ENCODE results near the gene PDE1C.

The PDE1C gene

DNA sequence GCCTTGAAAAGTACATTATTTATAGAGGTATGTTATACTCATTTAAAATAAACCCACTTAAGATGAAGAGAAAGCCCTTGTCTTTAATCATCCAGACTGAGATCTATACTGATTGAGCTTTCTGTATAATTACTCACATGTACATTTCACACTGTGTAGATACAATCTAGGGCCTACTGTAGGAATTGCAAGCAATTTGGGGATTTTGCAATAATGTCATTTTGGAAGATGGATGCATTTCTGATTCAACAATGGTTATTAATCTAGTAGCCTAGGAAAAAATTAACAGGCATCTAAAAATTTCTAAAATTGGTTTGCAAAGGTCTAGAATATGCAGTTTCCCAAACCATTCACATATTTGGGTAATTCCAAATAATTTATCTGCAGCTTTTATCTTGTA, 132.2 kb downstream of the PDE1C start:
- Histone ChIP-seq H3K36me3 (ENCODE audit: control insufficient read depth in 5 of 5, insufficient read depth in 5 of 5, low read length in 5 of 5) (no peaks in the 10 kb centered on the region), H3K4me1 (ENCODE audit: control insufficient read depth in 5 of 5, insufficient read depth in 5 of 5, low read length in 5 of 5) (peaks cover 0 to 3% (median 0%) of the 10 kb centered on the region in 5 donors), H3K9me3 (ENCODE audit: control insufficient read depth in 5 of 5, low read length in 5 of 5) (no peaks in the 10 kb centered on the region), H3K4me3 (ENCODE audit: low read depth in 1 of 5, low read length in 5 of 5) (no peak overlapping the region), H3K9ac (ENCODE audit: low read length in 5 of 5) (no peak overlapping the region), H3K27me3 (ENCODE audit: control insufficient read depth in 5 of 5, insufficient read depth in 4 of 5, low read length in 5 of 5) (no peaks in the 10 kb centered on the region), H3K27ac (ENCODE audit: low read depth, low read length) (no peak overlapping the region)

GRCh38 chr7:31935124-31936054, 134.8 kb downstream of the PDE1C start:
- H3K9me3 ChIP-seq (ENCODE audit: control insufficient read depth in 5 of 5, low read length in 5 of 5) = no peaks in the 10 kb centered on the region
- no peaks in the 10 kb centered on the region for H3K36me3 ChIP-seq (ENCODE audit: control insufficient read depth in 5 of 5, insufficient read depth in 5 of 5, low read length in 5 of 5)
- H3K27me3 ChIP-seq (ENCODE audit: control insufficient read depth in 5 of 5, insufficient read depth in 4 of 5, low read length in 5 of 5) = no peaks in the 10 kb centered on the region
- H3K9ac ChIP-seq (ENCODE audit: low read length in 5 of 5) = no peak overlapping the region
- no peak overlapping the region for H3K27ac ChIP-seq (ENCODE audit: low read depth, low read length)
- no peak overlapping the region for H3K4me3 ChIP-seq (ENCODE audit: low read depth in 1 of 5, low read length in 5 of 5)
- peaks cover 0 to 3% (median 0%) of the 10 kb centered on the region in 5 donors for H3K4me1 ChIP-seq (ENCODE audit: control insufficient read depth in 5 of 5, insufficient read depth in 5 of 5, low read length in 5 of 5)

- no peak overlapping the region for H3K9ac ChIP-seq (ENCODE audit: low read length in 5 of 5)
- no peak overlapping the region for H3K4me3 ChIP-seq (ENCODE audit: low read depth in 1 of 5, low read length in 5 of 5)
- peaks cover 0 to 3% (median 0%) of the 10 kb centered on the region in 5 donors for H3K4me1 ChIP-seq (ENCODE audit: control insufficient read depth in 5 of 5, insufficient read depth in 5 of 5, low read length in 5 of 5)
- H3K9me3 ChIP-seq (ENCODE audit: control insufficient read depth in 5 of 5, low read length in 5 of 5) = no peaks in the 10 kb centered on the region
- H3K36me3 ChIP-seq (ENCODE audit: control insufficient read depth in 5 of 5, insufficient read depth in 5 of 5, low read length in 5 of 5) = no peaks in the 10 kb centered on the region
- no peak overlapping the region for H3K27ac ChIP-seq (ENCODE audit: low read depth, low read length)
- no peaks in the 10 kb centered on the region for H3K27me3 ChIP-seq (ENCODE audit: control insufficient read depth in 5 of 5, insufficient read depth in 4 of 5, low read length in 5 of 5)
These were observed 135.7 kb downstream of the PDE1C start for GRCh38 chr7:31934551-31934950.

- H3K4me3 ChIP-seq (ENCODE audit: low read depth in 1 of 5, low read length in 5 of 5) = no peak overlapping the region
- H3K27ac ChIP-seq (ENCODE audit: low read depth, low read length) = no peak overlapping the region
- H3K27me3 ChIP-seq (ENCODE audit: control insufficient read depth in 5 of 5, insufficient read depth in 4 of 5, low read length in 5 of 5) = no peaks in the 10 kb centered on the region
- peaks cover 0 to 3% (median 0%) of the 10 kb centered on the region in 5 donors for H3K4me1 ChIP-seq (ENCODE audit: control insufficient read depth in 5 of 5, insufficient read depth in 5 of 5, low read length in 5 of 5)
- no peak overlapping the region for H3K9ac ChIP-seq (ENCODE audit: low read length in 5 of 5)
- no peaks in the 10 kb centered on the region for H3K9me3 ChIP-seq (ENCODE audit: control insufficient read depth in 5 of 5, low read length in 5 of 5)
- no peaks in the 10 kb centered on the region for H3K36me3 ChIP-seq (ENCODE audit: control insufficient read depth in 5 of 5, insufficient read depth in 5 of 5, low read length in 5 of 5)
These were observed 136.7 kb downstream of the PDE1C start for GRCh38 chr7:31933481-31933880.

DNA sequence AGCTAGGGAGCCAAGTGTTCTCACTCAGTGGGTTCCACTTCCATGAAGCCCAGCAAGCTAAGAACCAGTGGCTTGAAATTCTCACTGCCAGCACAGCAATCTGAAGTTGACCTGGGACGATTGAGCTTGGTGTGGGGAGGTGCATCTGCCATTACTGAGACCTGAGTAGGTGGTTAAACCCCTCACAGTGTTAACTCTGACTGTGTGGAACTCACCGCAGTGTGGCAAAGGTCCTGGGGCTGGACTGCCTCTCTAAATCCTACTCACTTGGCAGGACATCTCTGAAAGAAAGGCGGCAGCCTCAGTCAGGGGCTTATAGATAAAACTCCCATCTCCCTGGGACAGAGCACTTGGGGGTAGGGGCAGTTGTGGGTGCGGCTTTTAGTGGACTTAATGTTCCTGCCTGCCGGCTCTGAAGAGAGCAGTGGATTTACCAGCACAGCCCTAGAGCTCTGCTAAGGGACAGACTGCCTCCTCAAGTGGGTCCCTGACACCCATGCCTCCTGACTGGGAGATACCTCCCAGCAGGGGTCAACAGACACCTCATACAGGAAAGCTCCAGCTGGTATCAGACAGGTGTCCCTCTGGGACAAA, 143.1 kb downstream of the PDE1C start:
- H3K4me1 ChIP-seq (ENCODE audit: control insufficient read depth in 5 of 5, insufficient read depth in 5 of 5, low read length in 5 of 5) = no peaks in the 10 kb centered on the region
- H3K9ac ChIP-seq (ENCODE audit: low read length in 5 of 5) = no peak overlapping the region
- H3K36me3 ChIP-seq (ENCODE audit: control insufficient read depth in 5 of 5, insufficient read depth in 5 of 5, low read length in 5 of 5) = no peaks in the 10 kb centered on the region
- no peak overlapping the region for H3K27ac ChIP-seq (ENCODE audit: low read depth, low read length)
- no peak overlapping the region for H3K4me3 ChIP-seq (ENCODE audit: low read depth in 1 of 5, low read length in 5 of 5)
- H3K27me3 ChIP-seq (ENCODE audit: control insufficient read depth in 5 of 5, insufficient read depth in 4 of 5, low read length in 5 of 5) = peaks cover 0 to 2% (median 0%) of the 10 kb centered on the region in 5 donors
- no peaks in the 10 kb centered on the region for H3K9me3 ChIP-seq (ENCODE audit: control insufficient read depth in 5 of 5, low read length in 5 of 5)

- H3K9me3 ChIP-seq (ENCODE audit: control insufficient read depth in 5 of 5, low read length in 5 of 5) = no peaks in the 10 kb centered on the region
- H3K36me3 ChIP-seq (ENCODE audit: control insufficient read depth in 5 of 5, insufficient read depth in 5 of 5, low read length in 5 of 5) = no peaks in the 10 kb centered on the region
- H3K4me3 ChIP-seq (ENCODE audit: low read depth in 1 of 5, low read length in 5 of 5) = no peak overlapping the region
- H3K27ac ChIP-seq (ENCODE audit: low read depth, low read length) = no peak overlapping the region
- no peaks in the 10 kb centered on the region for H3K4me1 ChIP-seq (ENCODE audit: control insufficient read depth in 5 of 5, insufficient read depth in 5 of 5, low read length in 5 of 5)
- H3K27me3 ChIP-seq (ENCODE audit: control insufficient read depth in 5 of 5, insufficient read depth in 4 of 5, low read length in 5 of 5) = peaks cover 0 to 2% (median 0%) of the 10 kb centered on the region in 5 donors
- H3K9ac ChIP-seq (ENCODE audit: low read length in 5 of 5) = no peak overlapping the region
These were observed 144.3 kb downstream of the PDE1C start for GRCh38 chr7:31925753-31926454.

DNA sequence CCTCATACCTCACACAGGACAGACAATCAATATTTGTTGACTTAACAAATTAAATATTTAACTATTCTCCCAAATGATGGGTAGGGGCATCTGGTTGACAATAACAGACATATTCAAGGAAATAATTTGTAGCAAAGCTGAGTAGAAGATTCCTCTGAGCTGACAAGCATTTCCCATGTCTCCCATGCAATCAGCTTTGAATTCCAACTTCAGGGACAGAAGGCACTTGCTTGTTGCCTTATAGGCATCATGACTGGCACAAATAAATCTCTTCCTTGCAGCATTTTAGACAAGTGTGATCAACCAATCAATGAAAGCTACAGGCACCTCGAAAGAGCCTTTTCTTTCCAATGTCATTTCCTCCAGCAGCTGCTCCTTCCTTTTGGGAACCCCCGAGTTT, 146.0 kb downstream of the PDE1C start:
- Histone ChIP-seq H3K27me3 (ENCODE audit: control insufficient read depth in 5 of 5, insufficient read depth in 4 of 5, low read length in 5 of 5) (peaks cover 0 to 2% (median 0%) of the 10 kb centered on the region in 5 donors), H3K9ac (ENCODE audit: low read length in 5 of 5) (no peak overlapping the region), H3K27ac (ENCODE audit: low read depth, low read length) (no peak overlapping the region), H3K36me3 (ENCODE audit: control insufficient read depth in 5 of 5, insufficient read depth in 5 of 5, low read length in 5 of 5) (no peaks in the 10 kb centered on the region), H3K4me1 (ENCODE audit: control insufficient read depth in 5 of 5, insufficient read depth in 5 of 5, low read length in 5 of 5) (no peaks in the 10 kb centered on the region), H3K4me3 (ENCODE audit: low read depth in 1 of 5, low read length in 5 of 5) (no peak overlapping the region), H3K9me3 (ENCODE audit: control insufficient read depth in 5 of 5, low read length in 5 of 5) (no peaks in the 10 kb centered on the region)

GRCh38 chr7:31922848-31923247, 147.4 kb downstream of the PDE1C start:
- H3K27ac ChIP-seq (ENCODE audit: low read depth, low read length) = no peak overlapping the region
- no peaks in the 10 kb centered on the region for H3K4me1 ChIP-seq (ENCODE audit: control insufficient read depth in 5 of 5, insufficient read depth in 5 of 5, low read length in 5 of 5)
- no peaks in the 10 kb centered on the region for H3K9me3 ChIP-seq (ENCODE audit: control insufficient read depth in 5 of 5, low read length in 5 of 5)
- H3K27me3 ChIP-seq (ENCODE audit: control insufficient read depth in 5 of 5, insufficient read depth in 4 of 5, low read length in 5 of 5) = peaks cover 0 to 2% (median 0%) of the 10 kb centered on the region in 5 donors
- no peaks in the 10 kb centered on the region for H3K36me3 ChIP-seq (ENCODE audit: control insufficient read depth in 5 of 5, insufficient read depth in 5 of 5, low read length in 5 of 5)
- H3K9ac ChIP-seq (ENCODE audit: low read length in 5 of 5) = no peak overlapping the region
- H3K4me3 ChIP-seq (ENCODE audit: low read depth in 1 of 5, low read length in 5 of 5) = no peak overlapping the region

DNA sequence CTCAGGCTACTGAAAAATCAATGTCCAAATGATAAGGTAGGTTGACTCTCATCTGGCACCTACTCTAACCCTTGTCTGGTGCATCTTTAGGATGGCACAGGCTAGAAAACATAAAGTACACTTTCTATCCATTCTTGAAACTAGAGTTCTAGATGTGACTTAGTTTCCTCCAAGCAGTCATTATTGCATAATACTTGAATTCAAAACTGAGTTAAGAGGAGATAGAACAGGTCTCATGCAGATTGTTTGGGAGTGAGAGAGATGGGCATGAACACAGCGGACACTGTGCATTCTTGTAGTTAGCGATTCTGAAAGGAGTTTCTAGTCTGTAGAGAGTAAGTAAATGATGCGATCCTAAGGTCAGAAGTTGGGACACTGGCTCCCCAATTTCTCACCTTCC, 149.2 kb downstream of the PDE1C start:
- no peak overlapping the region for H3K4me3 ChIP-seq (ENCODE audit: low read depth in 1 of 5, low read length in 5 of 5)
- H3K9ac ChIP-seq (ENCODE audit: low read length in 5 of 5) = no peak overlapping the region
- H3K27ac ChIP-seq (ENCODE audit: low read depth, low read length) = no peak overlapping the region
- H3K27me3 ChIP-seq (ENCODE audit: control insufficient read depth in 5 of 5, insufficient read depth in 4 of 5, low read length in 5 of 5) = no peaks in the 10 kb centered on the region
- no peaks in the 10 kb centered on the region for H3K36me3 ChIP-seq (ENCODE audit: control insufficient read depth in 5 of 5, insufficient read depth in 5 of 5, low read length in 5 of 5)
- no peaks in the 10 kb centered on the region for H3K9me3 ChIP-seq (ENCODE audit: control insufficient read depth in 5 of 5, low read length in 5 of 5)
- H3K4me1 ChIP-seq (ENCODE audit: control insufficient read depth in 5 of 5, insufficient read depth in 5 of 5, low read length in 5 of 5) = no peaks in the 10 kb centered on the region
